Activated CD8-positive, alpha-beta memory T cell treated with anti-CD3 and anti-CD28 coated beads, Interleukin-2, amount 50 U/mL, for 1 hour (primary cell): Measurements from ENCODE around the gene ATP6V0B.

Experiments used
- DNase-seq: peaks from one replicate; pipeline ENCODE4 v3.0.0-alpha.2; 2020; ENCODE audit errors: extremely low read depth

ATP6V0B gene

DNA sequence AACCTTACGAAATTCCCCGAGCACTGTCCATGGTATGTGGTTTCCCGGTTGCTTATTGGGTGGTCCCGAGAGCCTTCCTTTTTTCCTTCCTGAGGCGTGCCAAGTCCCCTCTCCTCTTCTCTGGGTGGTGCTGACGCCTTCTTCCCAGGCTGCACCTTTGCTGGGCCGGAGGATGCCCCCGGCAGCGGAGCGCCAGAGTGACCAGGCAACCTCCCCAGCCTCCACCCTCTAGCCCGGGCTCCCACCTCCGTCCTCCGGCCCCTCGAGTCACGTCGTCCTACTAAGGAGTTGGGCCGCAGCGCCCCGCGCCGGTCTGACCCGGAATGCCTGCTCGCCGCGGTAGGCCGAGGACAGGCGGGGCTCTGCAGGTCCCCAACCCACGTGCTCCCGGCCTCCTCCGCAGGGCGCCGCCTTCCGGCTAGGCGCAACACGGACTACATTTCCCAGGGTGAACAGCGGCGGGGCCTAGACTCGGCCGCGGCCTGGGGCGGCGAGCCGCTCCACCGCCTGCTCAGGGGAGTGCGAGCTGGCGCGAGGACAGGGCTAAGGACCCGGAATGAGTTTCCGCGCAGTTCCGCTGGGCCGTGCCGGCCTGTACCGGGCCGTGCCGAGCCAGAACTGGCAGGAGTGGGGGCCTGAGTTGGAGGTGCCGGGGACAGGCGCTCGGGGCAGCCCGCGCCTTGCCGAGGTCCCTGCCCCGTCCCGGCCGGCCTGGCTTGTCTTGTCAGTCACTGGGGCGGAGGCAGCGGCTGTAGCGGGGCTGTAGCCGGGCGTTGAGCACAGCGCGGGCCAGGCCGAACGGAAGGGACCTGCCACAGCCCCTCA, 28.3 kb upstream of the ATP6V0B start, which contains the start of gene IPO13:
Gene IPO13, plus strand, starts transcription at position 715 of the 825 bp plus-strand sequence. CDS start 651 bp downstream, outside the sequence.
- peak; percentile 78 for DNase-seq

DNA sequence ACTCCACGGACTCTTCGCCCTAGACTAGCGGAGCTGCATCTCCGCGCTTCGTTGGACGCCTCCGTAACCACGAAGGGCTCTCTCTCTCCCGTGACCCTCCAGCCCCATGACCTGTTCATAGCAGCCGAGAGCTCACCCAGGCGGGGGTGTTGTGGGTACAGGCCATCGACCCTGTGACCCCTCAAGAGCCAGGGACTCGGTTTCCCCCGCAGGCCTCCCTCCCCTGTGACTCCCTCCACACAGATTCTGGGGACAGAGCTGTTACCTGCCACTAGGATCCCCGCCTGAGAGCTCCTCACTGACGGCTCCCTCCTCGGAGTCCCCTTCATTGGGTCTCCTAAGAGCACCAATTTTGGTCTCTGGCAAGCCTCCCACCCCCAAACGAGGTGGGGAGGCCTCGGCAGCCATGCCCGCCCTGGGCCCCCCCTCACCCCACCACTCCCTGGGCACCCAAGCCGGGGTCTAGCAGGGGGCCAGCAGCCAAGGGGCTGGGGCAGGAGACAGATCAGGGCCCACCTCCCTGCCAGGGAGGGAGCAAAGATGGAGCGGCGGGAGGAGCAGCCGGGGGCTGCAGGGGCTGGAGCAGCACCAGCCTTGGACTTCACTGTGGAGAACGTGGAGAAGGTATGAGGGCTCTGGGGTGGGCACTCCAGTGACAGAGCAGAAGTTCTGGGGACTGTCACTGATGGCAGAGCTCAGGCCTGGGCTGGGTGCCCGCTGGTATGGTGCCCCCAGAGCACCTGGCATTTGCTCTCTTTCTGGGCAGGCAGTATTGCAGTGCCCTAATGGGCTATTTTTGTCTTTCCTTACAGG, 27.5 kb upstream of the ATP6V0B start:
- no peak for DNase-seq

GRCh38 chr1:43947874-43948437, 26.8 kb upstream of the ATP6V0B start:
- no peak for DNase-seq

- DNase-seq: no peak
Observed at GRCh38 chr1:43949678-43950077, 25.1 kb upstream of the ATP6V0B start.

DNA sequence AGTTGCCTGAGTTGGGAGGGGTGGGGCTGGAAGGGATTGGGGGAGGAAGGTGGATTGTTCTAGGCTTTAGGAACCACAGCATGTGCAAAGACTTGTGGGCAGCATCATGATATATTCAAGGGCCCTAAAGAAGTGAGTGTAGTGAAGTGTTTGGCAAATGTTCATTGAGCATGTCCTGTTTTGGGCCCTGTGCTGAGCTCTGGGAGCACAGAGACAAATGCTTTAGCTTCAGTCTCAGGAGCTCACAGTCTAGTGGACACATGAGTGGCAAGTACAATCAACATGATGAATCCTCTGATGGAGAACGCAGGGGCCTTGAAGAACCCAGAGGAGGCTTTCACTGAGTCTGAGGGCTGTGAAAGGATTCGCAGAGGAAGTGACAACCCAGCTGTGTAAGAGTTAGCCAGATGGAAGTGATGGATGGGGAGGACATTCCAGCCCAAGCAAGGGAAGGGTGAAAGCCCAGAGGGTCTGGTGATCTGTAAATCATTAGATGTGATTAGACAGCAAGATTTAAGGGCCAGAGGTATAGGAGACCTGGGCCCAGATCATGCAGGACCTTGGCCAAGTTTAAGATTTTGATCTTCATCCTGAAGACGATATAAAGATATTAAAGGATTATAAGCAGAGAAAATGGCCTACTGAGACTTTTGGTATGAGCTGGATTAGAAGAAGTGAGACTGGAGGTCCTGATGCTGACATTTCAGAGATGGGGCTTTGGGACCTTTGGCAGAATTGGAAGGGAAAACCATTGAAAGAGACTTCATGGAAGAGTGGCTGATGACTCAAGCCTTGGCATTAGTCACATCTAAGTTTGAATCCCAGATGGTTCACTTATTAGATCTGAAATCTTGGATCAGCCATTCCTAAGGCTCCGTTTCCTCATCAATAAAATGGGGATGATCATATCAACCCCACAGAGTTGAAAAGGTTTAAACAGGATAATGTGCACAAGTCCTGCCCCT, 23.5 kb upstream of the ATP6V0B start:
- DNase-seq: no peak

DNA sequence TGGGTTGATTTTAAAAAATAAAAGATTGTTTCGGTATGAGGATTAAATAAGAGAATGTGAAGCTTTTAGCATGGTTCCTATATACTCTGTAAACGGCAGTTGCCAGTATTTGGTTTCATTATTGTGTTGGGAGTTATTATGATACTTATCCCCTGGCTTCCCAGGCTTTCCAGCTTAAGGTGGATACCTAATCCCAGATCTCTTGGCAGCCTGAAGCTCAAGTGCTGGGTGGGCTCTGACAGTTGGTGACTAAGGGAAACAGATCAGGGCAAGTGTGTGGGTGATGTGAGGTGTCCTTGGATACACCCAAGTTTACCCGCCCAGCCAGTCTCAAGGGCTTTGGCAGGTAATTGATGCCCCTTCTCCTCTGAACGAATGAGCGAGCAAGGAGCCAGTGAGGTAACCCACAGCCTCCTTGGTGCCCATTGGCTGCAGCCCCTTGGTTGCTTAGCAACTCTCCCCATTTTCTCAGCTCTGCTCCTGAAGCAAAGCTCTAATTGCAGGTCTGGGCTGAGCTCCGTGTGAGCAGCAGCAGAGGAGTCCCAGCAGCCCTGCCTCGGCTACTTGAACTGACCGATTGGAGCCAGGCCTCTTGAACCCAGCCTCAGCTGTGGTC, 21.9 kb upstream of the ATP6V0B start:
- no peak for DNase-seq

DNA sequence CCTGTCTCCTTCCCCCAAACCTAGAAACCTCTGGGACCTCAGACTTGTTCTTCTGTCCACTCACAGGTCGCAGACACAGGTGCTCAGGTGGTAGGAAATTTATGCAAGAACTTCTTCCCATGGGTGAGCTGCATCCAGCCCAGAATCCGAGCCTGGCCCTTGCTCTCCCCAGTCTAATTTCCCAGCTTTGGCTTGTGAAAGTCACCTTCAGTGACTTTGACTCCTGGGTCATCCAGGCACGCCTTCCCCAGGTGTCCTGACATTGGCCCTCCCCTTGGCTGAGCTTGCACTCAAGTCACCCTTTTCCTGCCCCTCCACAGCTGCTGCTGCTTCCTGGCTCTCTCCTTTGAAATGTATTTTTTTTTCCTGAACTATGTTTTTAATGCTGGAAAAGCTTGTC, 21.4 kb upstream of the ATP6V0B start:
- no peak for DNase-seq

DNA sequence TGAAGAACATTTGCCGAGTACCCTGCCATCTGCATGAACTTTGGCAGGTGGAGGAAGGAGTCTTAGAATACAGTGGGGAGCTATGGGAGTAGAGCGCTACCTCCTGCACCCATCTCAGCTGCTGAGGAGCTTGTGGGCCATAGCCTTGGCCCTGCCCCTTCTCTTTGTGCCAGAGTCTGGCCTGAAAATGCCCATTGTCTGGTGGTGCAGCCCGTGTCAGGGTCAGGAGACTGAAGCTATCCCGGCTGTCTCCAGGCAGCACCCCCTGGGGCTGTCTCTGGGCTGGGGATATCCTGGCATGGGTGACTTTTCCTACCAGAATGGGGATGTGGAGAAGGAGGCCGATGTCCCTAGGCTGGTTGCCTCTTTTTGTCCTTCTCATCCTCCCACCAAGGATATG, 20.7 kb upstream of the ATP6V0B start:
- DNase-seq: no peak

DNA sequence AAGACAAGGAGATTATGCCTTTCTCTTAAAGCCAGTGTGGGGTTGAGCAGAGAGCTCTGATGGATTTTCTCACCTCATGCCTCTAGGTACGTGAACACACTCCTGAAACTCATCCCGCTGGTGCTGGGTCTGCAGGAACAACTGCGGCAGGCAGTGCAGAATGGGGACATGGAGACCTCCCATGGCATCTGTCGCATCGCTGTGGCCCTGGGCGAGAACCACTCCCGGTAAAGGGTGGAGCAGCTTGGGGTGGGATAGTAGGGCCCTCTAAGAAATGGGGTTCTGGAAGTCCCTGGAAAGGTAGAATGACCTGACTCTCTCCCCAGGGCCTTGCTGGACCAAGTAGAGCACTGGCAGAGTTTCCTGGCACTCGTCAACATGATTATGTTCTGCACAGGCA, 18.5 kb upstream of the ATP6V0B start:
- DNase-seq: no peak

- no peak for DNase-seq
Observed at GRCh38 chr1:43957407-43958040, 17.2 kb upstream of the ATP6V0B start.

- no peak for DNase-seq
Observed at GRCh38 chr1:43958351-43959255, 16.2 kb upstream of the ATP6V0B start.

DNA sequence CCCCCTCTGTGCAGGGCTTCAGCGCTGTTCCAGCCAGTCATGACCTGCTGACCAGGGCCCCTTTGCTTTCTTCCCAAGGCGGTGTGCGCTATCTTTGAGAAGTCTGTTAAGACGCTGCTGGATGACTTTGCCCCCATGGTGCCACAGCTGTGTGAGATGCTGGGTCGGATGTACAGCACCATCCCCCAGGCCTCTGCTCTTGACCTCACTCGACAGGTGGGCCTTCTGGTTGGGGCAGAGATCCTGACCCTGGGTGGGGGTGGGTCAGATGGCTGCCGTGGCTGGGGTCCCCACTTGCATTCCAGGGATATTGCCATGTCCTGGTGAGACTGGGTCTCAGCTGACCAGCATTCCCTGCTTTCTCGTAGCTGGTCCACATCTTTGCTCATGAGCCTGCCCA, 14.0 kb upstream of the ATP6V0B start:
- DNase-seq: no peak

GRCh38 chr1:43961692-43962091, 13.1 kb upstream of the ATP6V0B start:
- DNase-seq: no peak

- no peak for DNase-seq
Observed at GRCh38 chr1:43962324-43962723, 12.4 kb upstream of the ATP6V0B start.

- DNase-seq: no peak
Observed at GRCh38 chr1:43963006-43963405, 11.8 kb upstream of the ATP6V0B start.

- DNase-seq: no peak
Observed at GRCh38 chr1:43963890-43964289, 10.9 kb upstream of the ATP6V0B start.

DNA sequence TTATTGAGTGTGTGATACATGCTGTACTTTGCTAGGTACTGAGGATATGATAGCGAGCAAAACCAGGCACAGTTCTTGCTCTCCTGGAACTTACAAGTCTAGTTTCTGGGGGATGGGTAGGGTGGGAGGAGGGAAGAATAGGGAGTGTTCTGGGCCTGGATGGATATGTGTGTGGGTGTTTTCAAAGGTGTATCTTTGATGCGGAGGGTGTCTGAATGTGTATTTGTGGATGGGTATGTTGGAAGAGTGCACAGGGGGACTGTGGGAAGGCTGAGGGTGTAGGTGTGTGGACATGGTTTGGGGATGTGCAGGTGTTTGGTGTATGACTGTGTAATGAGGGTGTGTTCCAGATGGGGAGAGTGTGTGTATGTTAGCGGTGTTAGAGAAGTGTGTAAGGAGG, 9.4 kb upstream of the ATP6V0B start:
- DNase-seq: no peak

GRCh38 chr1:43968348-43968948, 6.3 kb upstream of the ATP6V0B start:
- no peak for DNase-seq

GRCh38 chr1:43969416-43969745, 5.4 kb upstream of the ATP6V0B start:
- no peak for DNase-seq
